ENCODE data around the gene TNIP1.

Gene TNIP1

DNA sequence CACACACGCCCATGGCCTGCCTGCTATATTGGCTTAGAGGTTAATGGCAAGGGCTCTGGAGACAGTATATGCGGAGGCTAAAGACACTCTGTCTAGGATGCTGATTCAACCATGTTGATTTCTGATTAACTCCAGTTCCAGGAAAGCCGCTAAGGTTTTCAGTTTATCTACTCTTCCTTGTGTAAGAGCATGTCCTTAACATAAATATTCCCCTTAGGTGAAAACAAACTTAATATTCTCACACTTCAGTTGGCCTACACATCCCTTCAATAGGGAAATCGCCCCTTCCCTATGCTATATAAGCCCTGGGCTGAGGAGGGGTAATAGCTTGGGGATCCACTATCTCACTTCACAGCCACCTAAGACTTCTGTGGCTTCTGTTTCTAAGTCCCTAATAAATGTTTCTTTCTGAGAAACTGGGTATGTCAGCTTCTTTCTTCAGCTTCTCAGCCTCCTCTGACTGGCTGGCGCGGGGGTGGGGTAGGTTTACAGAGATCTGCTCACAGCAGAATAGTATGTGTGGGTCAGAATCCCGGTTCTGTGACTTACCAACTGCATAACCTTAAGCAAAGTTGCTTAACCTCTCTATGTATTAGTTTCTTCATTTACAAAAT, 64.8 kb downstream of the TNIP1 start:
- DNase-seq (ENCODE audit: low read depth) = no peak

DNA sequence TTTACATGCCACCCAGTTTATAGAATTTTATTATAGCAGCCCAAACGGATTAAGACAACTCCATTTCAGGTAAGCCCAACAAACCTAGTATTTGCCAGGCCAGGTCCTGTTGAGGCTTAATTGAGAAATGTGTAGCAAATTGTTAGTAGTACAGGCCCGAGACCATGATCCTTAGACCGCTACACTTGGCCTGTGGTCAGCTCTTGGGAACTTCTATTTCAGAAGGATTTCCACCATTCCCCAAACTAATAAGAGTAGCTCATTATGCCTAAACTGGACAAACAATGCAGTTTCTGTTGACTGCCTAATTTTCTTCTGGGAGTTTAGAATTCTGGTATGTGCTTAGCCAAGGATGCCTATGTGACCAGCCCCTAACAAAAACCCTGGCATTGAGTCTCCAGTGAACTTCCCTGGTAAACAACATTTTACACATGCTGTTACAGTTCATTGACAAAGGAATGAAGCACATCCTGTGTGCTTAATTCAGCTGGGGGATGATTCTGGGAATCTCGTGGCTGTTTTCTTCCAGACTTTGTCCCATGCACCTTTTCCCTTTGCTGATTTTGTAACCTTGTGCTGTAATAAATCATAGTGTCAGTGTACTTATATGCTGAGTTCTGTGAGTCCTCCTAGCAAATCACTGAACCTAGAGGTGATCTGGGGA, 66.0 kb downstream of the TNIP1 start:
- DNase-seq (ENCODE audit: low read depth) = peak; percentile 69
- Histone ChIP-seq H3K9me3 (ENCODE audit: control insufficient read depth, low read length) (no peaks in the 10 kb centered on the region), H3K4me1 (ENCODE audit: control insufficient read depth, insufficient read depth, low read length) (peaks cover 35% of the 10 kb centered on the region), H3K4me3 (ENCODE audit: low read length) (no peak overlapping the region), H3K27me3 (replicated peaks; ENCODE audit: control insufficient read depth, insufficient read depth, low read length) (no peaks in the 10 kb centered on the region), H3K9ac (ENCODE audit: low read length) (peak overlapping the region; percentile 10), H3K36me3 (ENCODE audit: control insufficient read depth, insufficient read depth, low read length, severe bottlenecking) (no peaks in the 10 kb centered on the region)

More for the DNA sequence above, 64.8 kb downstream of the TNIP1 start:
- Histone ChIP-seq H3K4me1 (ENCODE audit: control insufficient read depth, insufficient read depth, low read length) (peaks cover 43% of the 10 kb centered on the region), H3K9me3 (ENCODE audit: control insufficient read depth, low read length) (no peaks in the 10 kb centered on the region), H3K9ac (ENCODE audit: low read length) (peak overlapping the region; percentile 23), H3K27me3 (replicated peaks; ENCODE audit: control insufficient read depth, insufficient read depth, low read length) (no peaks in the 10 kb centered on the region), H3K36me3 (ENCODE audit: control insufficient read depth, insufficient read depth, low read length, severe bottlenecking) (no peaks in the 10 kb centered on the region), H3K4me3 (ENCODE audit: low read length) (no peak overlapping the region)

DNA sequence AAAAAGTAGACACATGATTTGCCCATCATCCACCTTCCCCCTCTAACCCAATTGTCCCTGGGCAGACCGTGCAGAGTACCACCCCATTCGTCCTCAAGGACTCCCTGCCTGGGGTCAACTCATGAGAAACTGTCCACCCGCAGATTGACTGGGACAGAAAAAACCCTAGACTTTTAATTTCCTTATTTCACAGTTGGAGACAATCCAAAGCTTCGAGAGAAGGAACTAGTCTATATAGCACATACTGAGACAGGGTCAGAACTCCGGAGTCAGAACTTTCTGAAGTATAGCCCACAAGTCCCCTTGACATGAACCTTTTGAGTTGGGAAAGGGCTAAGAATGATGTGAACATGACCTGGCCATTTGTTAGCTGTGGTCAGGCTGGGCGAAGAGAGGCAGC, 68.0 kb downstream of the TNIP1 start:
- no peak overlapping the region for H3K9ac ChIP-seq (ENCODE audit: low read length)
- no peaks in the 10 kb centered on the region for H3K36me3 ChIP-seq (ENCODE audit: control insufficient read depth, insufficient read depth, low read length, severe bottlenecking)
- no peaks in the 10 kb centered on the region for H3K9me3 ChIP-seq (ENCODE audit: control insufficient read depth, low read length)
- no peaks in the 10 kb centered on the region for H3K27me3 ChIP-seq (replicated peaks; ENCODE audit: control insufficient read depth, insufficient read depth, low read length)
- no peak overlapping the region for H3K4me3 ChIP-seq (ENCODE audit: low read length)
- no peak for DNase-seq (ENCODE audit: low read depth)
- peaks cover 37% of the 10 kb centered on the region for H3K4me1 ChIP-seq (ENCODE audit: control insufficient read depth, insufficient read depth, low read length)

DNA sequence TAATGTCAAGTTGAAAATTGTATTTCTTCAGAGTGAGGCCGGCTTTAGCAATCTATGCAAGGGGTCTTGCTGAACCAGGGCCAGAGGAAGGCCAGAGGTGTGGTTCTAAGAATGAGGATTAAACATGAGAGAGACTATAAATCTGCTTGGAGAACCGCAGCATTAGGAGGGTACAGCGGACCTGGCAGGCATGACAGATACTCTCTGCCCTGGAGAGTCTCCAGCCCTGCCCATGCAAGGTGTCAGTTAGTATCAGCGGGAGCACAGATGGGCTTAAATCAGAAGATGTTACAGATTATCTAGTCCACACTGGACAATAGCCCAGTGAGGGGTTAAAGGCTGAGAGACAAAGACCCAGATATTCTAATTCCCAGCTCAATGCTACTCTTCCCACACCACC, 71.9 kb downstream of the TNIP1 start:
- no peaks in the 10 kb centered on the region for H3K27me3 ChIP-seq (replicated peaks; ENCODE audit: control insufficient read depth, insufficient read depth, low read length)

DNA sequence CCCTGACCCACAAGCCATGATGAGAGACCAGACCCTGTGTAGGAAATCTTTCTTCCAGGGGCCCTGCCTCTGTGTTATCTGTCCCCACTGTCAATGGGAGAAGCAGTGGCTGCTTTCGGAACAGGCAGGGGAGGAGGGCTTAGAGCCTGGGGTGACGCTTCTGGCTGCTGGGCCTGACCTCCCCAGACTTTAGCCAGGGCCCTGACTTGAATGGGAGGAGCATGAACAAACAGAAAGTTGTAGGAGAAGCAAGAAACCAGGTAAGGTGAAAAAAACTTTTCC, 72.7 kb downstream of the TNIP1 start:
- H3K27me3 ChIP-seq (replicated peaks; ENCODE audit: control insufficient read depth, insufficient read depth, low read length) = no peaks in the 10 kb centered on the region
- H3K4me1 ChIP-seq (ENCODE audit: control insufficient read depth, insufficient read depth, low read length) = peaks cover 47% of the 10 kb centered on the region
- no peaks in the 10 kb centered on the region for H3K36me3 ChIP-seq (ENCODE audit: control insufficient read depth, insufficient read depth, low read length, severe bottlenecking)
- no peak overlapping the region for H3K4me3 ChIP-seq (ENCODE audit: low read length)
- peak overlapping the region; percentile 32 for H3K9ac ChIP-seq (ENCODE audit: low read length)
- H3K9me3 ChIP-seq (ENCODE audit: control insufficient read depth, low read length) = no peaks in the 10 kb centered on the region
- no peak for DNase-seq (ENCODE audit: low read depth)

More for the DNA sequence above, 71.9 kb downstream of the TNIP1 start:
- no peak overlapping the region for H3K4me3 ChIP-seq (ENCODE audit: low read length)
- DNase-seq (ENCODE audit: low read depth) = no peak
- H3K36me3 ChIP-seq (ENCODE audit: control insufficient read depth, insufficient read depth, low read length, severe bottlenecking) = no peaks in the 10 kb centered on the region
- no peaks in the 10 kb centered on the region for H3K9me3 ChIP-seq (ENCODE audit: control insufficient read depth, low read length)
- H3K9ac ChIP-seq (ENCODE audit: low read length) = no peak overlapping the region
- peaks cover 40% of the 10 kb centered on the region for H3K4me1 ChIP-seq (ENCODE audit: control insufficient read depth, insufficient read depth, low read length)

DNA sequence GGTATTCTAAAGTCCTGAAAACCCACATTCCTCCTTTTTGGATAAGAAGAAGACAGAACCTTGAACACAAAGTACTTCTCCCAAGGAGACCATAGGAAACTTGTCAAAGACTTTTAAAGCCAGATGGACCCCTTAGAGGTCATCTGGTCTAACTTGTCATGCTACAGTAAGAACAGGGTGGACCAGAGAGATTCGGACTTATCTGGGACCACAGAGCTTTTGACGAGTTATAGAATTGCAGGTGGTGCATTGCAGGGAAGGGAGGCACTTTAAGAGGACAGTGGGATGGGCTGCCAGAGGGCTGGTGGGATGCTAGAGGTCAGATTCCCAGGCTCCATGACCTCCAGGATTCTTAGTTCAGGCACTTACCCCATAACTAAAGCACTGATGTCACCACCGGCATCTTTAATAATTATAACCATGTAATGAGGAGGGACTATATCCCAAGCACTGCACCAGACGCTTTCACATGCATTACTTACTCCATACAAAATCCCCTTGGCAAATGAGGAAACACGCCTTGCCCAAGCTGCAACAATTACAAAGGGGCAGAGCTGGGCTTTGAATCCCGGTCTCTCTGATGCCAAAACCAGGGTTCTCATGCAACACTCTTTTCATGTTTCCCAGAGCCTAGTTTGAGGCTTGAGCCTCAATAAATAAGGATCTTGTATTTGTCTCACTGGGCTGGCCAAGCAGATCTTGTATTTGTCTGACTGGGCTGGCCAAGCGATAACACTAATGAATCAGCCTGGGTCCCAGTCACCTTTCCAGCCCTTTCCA, 73.2 kb downstream of the TNIP1 start:
- Histone ChIP-seq H3K9me3 (ENCODE audit: control insufficient read depth, low read length) (no peaks in the 10 kb centered on the region), H3K9ac (ENCODE audit: low read length) (peak overlapping the region; percentile 32), H3K4me1 (ENCODE audit: control insufficient read depth, insufficient read depth, low read length) (peaks cover 52% of the 10 kb centered on the region), H3K4me3 (ENCODE audit: low read length) (no peak overlapping the region), H3K36me3 (ENCODE audit: control insufficient read depth, insufficient read depth, low read length, severe bottlenecking) (no peaks in the 10 kb centered on the region), H3K27me3 (replicated peaks; ENCODE audit: control insufficient read depth, insufficient read depth, low read length) (no peaks in the 10 kb centered on the region)
- DNase-seq (ENCODE audit: low read depth) = no peak

DNA sequence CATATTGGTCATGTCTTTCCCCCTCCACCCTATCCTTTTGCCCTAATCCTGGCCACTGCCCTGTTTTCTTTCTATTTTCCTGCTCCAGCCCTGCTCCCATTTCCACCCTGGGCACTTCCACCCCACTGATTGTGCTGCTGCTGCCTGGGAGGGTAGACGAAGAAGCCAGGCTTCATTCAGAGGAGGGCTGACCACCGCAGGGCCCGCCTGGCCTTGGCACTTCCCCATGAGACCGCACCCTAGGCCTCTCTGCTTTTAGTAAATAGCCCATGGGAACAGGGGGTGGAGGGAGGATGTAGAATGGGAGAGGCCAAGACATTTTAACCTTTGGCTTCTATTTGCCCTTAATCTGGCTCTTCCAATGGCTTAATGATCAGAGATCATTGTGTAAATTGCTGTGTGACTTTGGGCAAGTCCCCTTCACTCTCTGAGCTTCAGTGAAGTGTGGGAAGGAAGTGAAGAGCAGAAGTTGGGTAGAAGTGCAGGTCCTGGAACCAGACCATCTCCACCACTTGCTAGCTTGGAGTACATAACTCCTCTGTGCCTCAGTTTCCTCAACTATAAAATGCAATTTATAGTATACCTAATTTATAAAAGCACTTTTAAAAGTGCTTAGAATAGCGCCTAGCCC, 74.0 kb downstream of the TNIP1 start:
- Histone ChIP-seq H3K36me3 (ENCODE audit: control insufficient read depth, insufficient read depth, low read length, severe bottlenecking) (no peaks in the 10 kb centered on the region), H3K4me1 (ENCODE audit: control insufficient read depth, insufficient read depth, low read length) (peaks cover 55% of the 10 kb centered on the region), H3K9me3 (ENCODE audit: control insufficient read depth, low read length) (no peaks in the 10 kb centered on the region), H3K9ac (ENCODE audit: low read length) (peak overlapping the region; percentile 80), H3K27me3 (replicated peaks; ENCODE audit: control insufficient read depth, insufficient read depth, low read length) (no peaks in the 10 kb centered on the region), H3K4me3 (ENCODE audit: low read length) (peak overlapping the region; percentile 47)
- DNase-seq (ENCODE audit: low read depth) = no peak

DNA sequence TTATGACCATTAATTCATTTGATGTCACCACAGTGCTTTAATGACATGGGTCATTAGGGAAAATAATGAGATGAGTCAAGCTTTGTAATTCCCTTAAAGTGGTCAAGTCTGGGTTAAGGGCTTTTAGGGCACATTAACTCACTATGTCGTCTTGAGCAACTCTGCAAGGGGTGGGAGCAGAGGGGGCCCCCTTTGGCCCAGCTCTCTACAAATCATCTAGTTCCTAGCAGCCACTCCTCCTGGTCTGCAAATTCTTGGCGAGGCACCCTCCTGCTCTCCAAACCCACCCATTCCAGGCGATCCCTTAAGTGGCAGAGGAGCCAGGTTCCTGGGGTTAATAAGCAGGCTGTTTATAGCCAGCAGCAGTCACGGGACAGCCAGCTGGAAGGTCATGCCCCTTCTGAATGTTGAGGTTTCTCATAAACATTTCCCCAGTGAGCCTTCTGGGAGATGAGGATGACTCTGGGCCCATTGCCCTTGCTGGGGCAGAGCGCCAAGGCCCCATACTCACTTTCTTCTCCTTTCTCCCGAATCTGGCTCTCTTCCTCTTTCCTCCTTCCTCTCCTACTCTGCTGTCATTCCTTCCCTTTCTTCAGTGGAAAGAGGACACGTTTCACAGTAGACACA, 74.8 kb downstream of the TNIP1 start:
- Histone ChIP-seq H3K36me3 (ENCODE audit: control insufficient read depth, insufficient read depth, low read length, severe bottlenecking) (no peaks in the 10 kb centered on the region), H3K4me3 (ENCODE audit: low read length) (peak overlapping the region; percentile 47), H3K9ac (ENCODE audit: low read length) (peak overlapping the region; percentile 80), H3K9me3 (ENCODE audit: control insufficient read depth, low read length) (no peaks in the 10 kb centered on the region), H3K27me3 (replicated peaks; ENCODE audit: control insufficient read depth, insufficient read depth, low read length) (no peaks in the 10 kb centered on the region), H3K4me1 (ENCODE audit: control insufficient read depth, insufficient read depth, low read length) (peaks cover 55% of the 10 kb centered on the region)
- peak; percentile 60 for DNase-seq (ENCODE audit: low read depth)

DNA sequence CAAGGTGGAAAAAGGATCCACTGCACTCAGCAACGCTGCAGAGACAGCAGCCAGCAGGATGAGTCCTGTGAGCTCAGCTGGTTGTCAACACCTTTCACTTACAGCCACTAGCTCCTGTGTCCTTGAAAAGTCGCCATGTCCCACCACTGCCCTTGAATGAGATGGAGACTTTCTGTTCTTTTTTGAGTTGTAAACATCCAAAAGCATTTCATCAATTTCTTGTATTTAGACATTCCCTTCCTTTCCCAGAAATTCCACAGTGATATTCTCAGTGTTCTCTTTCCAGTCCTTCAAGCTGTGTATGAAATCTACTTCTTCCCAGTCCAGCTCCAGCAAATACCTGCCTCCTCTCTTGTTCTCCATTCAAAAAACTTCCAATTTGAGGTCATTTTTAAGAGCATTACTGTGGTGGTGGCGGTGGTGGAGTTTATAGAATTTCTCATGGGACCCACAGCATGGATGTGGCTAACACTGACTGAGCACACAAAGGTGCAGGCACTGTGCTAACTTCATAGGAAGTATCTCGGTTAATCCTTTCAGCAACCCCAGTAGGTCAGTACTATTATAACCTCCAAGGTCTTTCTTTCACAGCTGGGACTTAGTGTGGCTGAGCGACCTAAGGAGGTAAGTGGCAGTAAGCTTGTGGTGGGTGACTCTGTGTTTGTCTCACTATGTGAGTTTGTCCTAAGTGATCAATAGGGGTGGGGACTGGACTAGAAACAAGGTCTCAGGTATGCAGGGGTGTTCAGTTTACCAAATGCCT, 75.5 kb downstream of the TNIP1 start:
- no peaks in the 10 kb centered on the region for H3K9me3 ChIP-seq (ENCODE audit: control insufficient read depth, low read length)
- peak overlapping the region; percentile 46 for H3K4me3 ChIP-seq (ENCODE audit: low read length)
- H3K4me1 ChIP-seq (ENCODE audit: control insufficient read depth, insufficient read depth, low read length) = peaks cover 56% of the 10 kb centered on the region
- H3K27me3 ChIP-seq (replicated peaks; ENCODE audit: control insufficient read depth, insufficient read depth, low read length) = no peaks in the 10 kb centered on the region
- H3K36me3 ChIP-seq (ENCODE audit: control insufficient read depth, insufficient read depth, low read length, severe bottlenecking) = no peaks in the 10 kb centered on the region
- peak overlapping the region; percentile 80 for H3K9ac ChIP-seq (ENCODE audit: low read length)
- DNase-seq (ENCODE audit: low read depth) = peak; percentile 24

DNA sequence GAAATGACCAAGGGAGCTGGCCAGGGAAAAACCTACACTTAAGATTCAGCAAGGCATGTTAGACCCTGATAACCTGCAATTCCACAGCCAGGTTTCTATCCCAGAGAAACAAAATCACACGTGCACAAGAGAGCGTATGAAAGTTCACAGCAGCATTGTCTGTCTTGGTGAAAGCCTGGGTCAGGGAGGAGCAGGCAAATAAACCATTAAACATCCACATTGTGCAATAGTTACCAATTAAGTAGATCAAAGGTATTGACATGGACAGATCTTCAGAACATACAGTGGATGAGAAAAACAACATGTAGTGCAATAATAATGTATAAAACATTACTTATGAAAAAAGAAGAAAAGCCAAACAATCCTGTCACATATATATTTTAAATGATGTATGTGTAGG, 76.3 kb downstream of the TNIP1 start:
- Histone ChIP-seq H3K27me3 (replicated peaks; ENCODE audit: control insufficient read depth, insufficient read depth, low read length) (no peaks in the 10 kb centered on the region), H3K4me3 (ENCODE audit: low read length) (no peak overlapping the region), H3K9ac (ENCODE audit: low read length) (peak overlapping the region; percentile 80), H3K36me3 (ENCODE audit: control insufficient read depth, insufficient read depth, low read length, severe bottlenecking) (no peaks in the 10 kb centered on the region), H3K4me1 (ENCODE audit: control insufficient read depth, insufficient read depth, low read length) (peaks cover 64% of the 10 kb centered on the region), H3K9me3 (ENCODE audit: control insufficient read depth, low read length) (no peaks in the 10 kb centered on the region)
- DNase-seq (ENCODE audit: low read depth) = no peak

Measured in adipocyte (in vitro differentiated cells).